HepG2 (cell line): ENCODE data around the gene SHLD3. TPM values are rescaled to one million over a fixed set of nuclear protein-coding genes. Genes with fewer than 3 reads are reported as not detected.

Source experiments
- BRD4 ChIP-seq: sonication (generic); formaldehyde crosslinking; IDR thresholded peaks from 2 replicates; pipeline ENCODE4 v1.4.0; 2020; ENCODE audit warnings: missing genetic modification reagents
- E2F5 ChIP-seq: sonication (generic); formaldehyde crosslinking; conservative IDR thresholded peaks from 2 replicates; pipeline ENCODE4 v1.4.0; 2020; ENCODE audit warnings: missing genetic modification reagents
- ETV6 ChIP-seq: sonication (generic); formaldehyde crosslinking; conservative IDR thresholded peaks from 2 replicates; pipeline ENCODE4 v1.4.0; 2020; ENCODE audit warnings: missing genetic modification reagents
- FOSL2 ChIP-seq: sonication (generic); formaldehyde crosslinking; IDR thresholded peaks from 2 replicates; pipeline ENCODE4 v1.4.0; 2020; ENCODE audit warnings: missing genetic modification reagents
- FOXA3 ChIP-seq: IDR thresholded peaks from 2 replicates; pipeline ENCODE4 v1.6.1; 2016; ENCODE audit warnings: missing genetic modification reagents, missing compliant biosample characterization
- FOXK2 ChIP-seq: fragments of 450-650 bp; IDR thresholded peaks from 2 replicates; pipeline ENCODE4 v1.6.1; 2016
- GABPA ChIP-seq, 2 experiments: IDR thresholded peaks; 2 replicates each; pipeline ENCODE4 v1.6.1; 2011 to 2016; ENCODE audit warnings: low read depth in 2 of 2, low read length in 1 of 2, missing biosample characterization in 1 of 2, missing genetic modification characterization in 1 of 2
- HDAC1 ChIP-seq: sonication (generic); formaldehyde crosslinking; IDR thresholded peaks from 2 replicates; pipeline ENCODE4 v1.5.1; 2020; ENCODE audit warnings: mild to moderate bottlenecking, missing genetic modification reagents
- HNF1A ChIP-seq, 2 experiments: sonication (generic) in 1 of 2; formaldehyde crosslinking in 1 of 2; IDR thresholded peaks; 2 replicates each; pipeline versions ENCODE4 v1.4.0 to v1.6.1; 2016 to 2020; ENCODE audit warnings: borderline replicate concordance in 1 of 2, low read depth in 1 of 2, mild to moderate bottlenecking in 1 of 2, missing genetic modification reagents in 1 of 2
- HOXA7 ChIP-seq: sonication (generic); formaldehyde crosslinking; IDR thresholded peaks from 2 replicates; pipeline ENCODE4 v1.8.1; 2022; ENCODE audit warnings: mild to moderate bottlenecking, missing genetic modification reagents, moderate library complexity
- MAFG ChIP-seq: sonication (generic); formaldehyde crosslinking; IDR thresholded peaks from 2 replicates; pipeline ENCODE4 v1.5.1; 2020; ENCODE audit warnings: mild to moderate bottlenecking, missing genetic modification reagents
- RXRA ChIP-seq: sonication (generic); formaldehyde crosslinking; IDR thresholded peaks from 2 replicates; pipeline ENCODE4 v1.5.1; 2020; ENCODE audit warnings: missing genetic modification reagents
- SALL1 ChIP-seq: sonication (generic); formaldehyde crosslinking; IDR thresholded peaks from 2 replicates; pipeline ENCODE4 v1.8.0; 2022; ENCODE audit warnings: mild to moderate bottlenecking, missing genetic modification reagents
- SIN3B ChIP-seq: fragments of 150-350 bp; IDR thresholded peaks from 2 replicates; pipeline ENCODE4 v1.6.1; 2014; ENCODE audit warnings: low read length
- SKI ChIP-seq: fragments of 450-650 bp; IDR thresholded peaks from one replicate; pipeline ENCODE4 v1.6.1; 2018; ENCODE audit warnings: mild to moderate bottlenecking; ENCODE audit not compliant: partially characterized antibody
- SMARCC2 ChIP-seq: fragments of 450-650 bp; IDR thresholded peaks from 2 replicates; pipeline ENCODE4 v1.6.1; 2017; ENCODE audit warnings: antibody characterized with exemption, mild to moderate bottlenecking
- STAG1 ChIP-seq: sonication (generic); formaldehyde crosslinking; IDR thresholded peaks from 2 replicates; pipeline ENCODE4 v1.4.0; 2020; ENCODE audit warnings: missing genetic modification reagents
- ZBTB38 ChIP-seq: sonication (generic); formaldehyde crosslinking; IDR thresholded peaks from 2 replicates; pipeline ENCODE4 v1.5.1; 2020; ENCODE audit warnings: mild to moderate bottlenecking, missing genetic modification reagents
- ZFP36 ChIP-seq: fragments of 150-350 bp; IDR thresholded peaks from 2 replicates; pipeline ENCODE4 v1.6.1; 2018; ENCODE audit warnings: borderline replicate concordance, low read length, low read depth; ENCODE audit not compliant: partially characterized antibody
- ZNF619 ChIP-seq: sonication (generic); formaldehyde crosslinking; IDR thresholded peaks from 2 replicates; pipeline ENCODE4 v1.4.0; 2020; ENCODE audit warnings: mild to moderate bottlenecking, missing genetic modification reagents
- ZSCAN31 ChIP-seq: sonication (generic); formaldehyde crosslinking; IDR thresholded peaks from 2 replicates; pipeline ENCODE4 v1.5.0; 2020; ENCODE audit warnings: low read depth, mild to moderate bottlenecking, missing genetic modification reagents
- polyA plus RNA-seq, 8 experiments: library from polyadenylated mRNA; depleted of rRNA in 3 of 8; stranded (reverse) in 7 of 8; unstranded in 1 of 8; fragments of >200 nt; fragmentation: Illumina TruSeq in 4 of 8; extraction: Trizol in 4 of 8; gene quantifications; 2 replicates each; pipeline versions ENCODE4 v1.2.1 to v1.2.3, GENCODE V29; 2011 to 2016; ENCODE audit warnings: low read depth in 4 of 8, missing spikeins in 1 of 8, mixed read lengths in 1 of 8; ENCODE audit not compliant: insufficient read depth in 1 of 8
- total RNA-seq, 5 experiments: library from RNA; depleted of rRNA; stranded (reverse); fragments of >200 nt; fragmentation: Illumina TruSeq; extraction: Trizol; gene quantifications; 2 replicates each; pipeline ENCODE4 v1.2.3, GENCODE V29; 2016; ENCODE audit warnings: low read depth in 1 of 5
- TF ChIP-seq, protein P1 (sequence below): sonication (generic); formaldehyde crosslinking; conservative IDR thresholded peaks from 2 replicates; pipeline ENCODE4 v1.5.0; 2020; ENCODE audit warnings: missing genetic modification reagents

The SHLD3 gene
- total and polyA plus RNA-seq, 2 of the 13 experiments (the other 11 are each of a cell fraction or from before 2014, with no cell fraction given): 3.6 to 6.8 TPM

DNA sequence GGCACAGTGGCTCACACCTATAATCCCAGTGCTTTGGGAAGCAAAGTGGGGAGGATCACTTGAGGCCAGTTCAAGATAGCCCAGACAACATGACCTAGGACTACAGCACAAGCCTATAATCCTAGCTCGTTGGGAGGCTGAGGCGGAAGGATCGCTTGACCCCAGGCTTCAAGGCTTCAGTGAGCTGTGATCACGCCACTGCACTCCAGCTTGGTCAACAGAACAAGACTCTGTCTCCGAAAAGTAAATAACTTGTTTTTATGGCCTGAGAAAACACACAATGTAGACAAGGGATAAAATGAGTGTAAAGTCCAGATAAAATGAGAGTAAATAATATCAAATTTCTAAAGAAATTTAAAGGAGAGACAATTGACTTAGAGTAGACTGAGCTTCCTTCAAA lies 26.3 kb downstream of the SHLD3 start (continued):
- TF ChIP-seq SMARCC2 (no peak), ZFP36 (no peak), ETV6 (CRISPR knock-in tag) (no peak), ZBTB38 (CRISPR knock-in tag) (peak; percentile 92), MAFG (CRISPR knock-in tag) (no peak), HDAC1 (CRISPR knock-in tag) (no peak), ZNF619 (CRISPR knock-in tag) (no peak), HNF1A (IDR thresholded peaks at IDR 0.05; ENCODE audit: low read depth) (0 out of 2 replicates have a peak, but pooled peaks have one; percentile 14), HNF1A (CRISPR knock-in tag; IDR thresholded peaks at IDR 0.05; ENCODE audit: borderline replicate concordance) (0 out of 2 replicates have a peak, but pooled peaks have one; percentile 24), SKI (peak; percentile 10), GABPA (IDR thresholded peaks at IDR 0.05; ENCODE audit: low read depth, low read length) (no peak), GABPA (CRISPR knock-in tag; IDR thresholded peaks at IDR 0.05; ENCODE audit: low read depth) (peak; percentile 56; the same call in 1 of the 2 replicates), ZSCAN31 (CRISPR knock-in tag) (no peak), FOSL2 (CRISPR knock-in tag) (0 out of 2 replicates have a peak, but pooled peaks have one; percentile 29), SALL1 (CRISPR knock-in tag) (peak; percentile 98), STAG1 (CRISPR knock-in tag) (no peak), FOXA3 (CRISPR knock-in tag) (peak; percentile 89), SIN3B (no peak), HOXA7 (CRISPR knock-in tag) (no peak), FOXK2 (no peak), E2F5 (CRISPR knock-in tag) (no peak), BRD4 (CRISPR knock-in tag) (no peak), RXRA (CRISPR knock-in tag) (0 out of 2 replicates have a peak, but pooled peaks have one; percentile 28)
- TF ChIP-seq, protein P1, sequence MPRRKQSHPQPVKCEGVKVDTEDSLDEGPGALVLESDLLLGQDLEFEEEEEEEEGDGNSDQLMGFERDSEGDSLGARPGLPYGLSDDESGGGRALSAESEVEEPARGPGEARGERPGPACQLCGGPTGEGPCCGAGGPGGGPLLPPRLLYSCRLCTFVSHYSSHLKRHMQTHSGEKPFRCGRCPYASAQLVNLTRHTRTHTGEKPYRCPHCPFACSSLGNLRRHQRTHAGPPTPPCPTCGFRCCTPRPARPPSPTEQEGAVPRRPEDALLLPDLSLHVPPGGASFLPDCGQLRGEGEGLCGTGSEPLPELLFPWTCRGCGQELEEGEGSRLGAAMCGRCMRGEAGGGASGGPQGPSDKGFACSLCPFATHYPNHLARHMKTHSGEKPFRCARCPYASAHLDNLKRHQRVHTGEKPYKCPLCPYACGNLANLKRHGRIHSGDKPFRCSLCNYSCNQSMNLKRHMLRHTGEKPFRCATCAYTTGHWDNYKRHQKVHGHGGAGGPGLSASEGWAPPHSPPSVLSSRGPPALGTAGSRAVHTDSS: no peak
